GM23338 (cell line): ENCODE measurements around the gene IRAK2. TPM values are rescaled to one million over a fixed set of nuclear protein-coding genes. Genes with fewer than 3 reads are reported as not detected.

Experiments used
- ATAC-seq: fragments of 200-7000 bp; cut with Tn5 transposase; 3 replicates; pipeline ENCODE4 v1.9.1; 2020
- DNase-seq: peaks from one replicate; pipeline ENCODE4 v3.0.0-alpha.2; 2015; ENCODE audit warnings: low spot score
- H2AFZ ChIP-seq: fragments of 200-600 bp; sonication (generic); 2 replicates; pipeline ENCODE4 v1.8.0; 2016; ENCODE audit warnings: antibody characterized with exemption, mild to moderate bottlenecking, moderate library complexity
- H3F3A ChIP-seq: fragments of 200-600 bp; sonication (generic); replicated peaks from 2 replicates; pipeline ENCODE4 v1.8.0; 2017; ENCODE audit warnings: antibody characterized with exemption, mixed run types, low read depth
- H3K27ac ChIP-seq: fragments of 200-600 bp; sonication (generic); 2 replicates; pipeline ENCODE4 v1.6.1; 2016; ENCODE audit warnings: low read depth
- H3K27me3 ChIP-seq: fragments of 200-600 bp; sonication (generic); 2 replicates; pipeline ENCODE4 v1.8.0; 2016; ENCODE audit warnings: mild to moderate bottlenecking, mixed run types, moderate library complexity; ENCODE audit not compliant: insufficient read depth
- H3K36me3 ChIP-seq: fragments of 200-600 bp; sonication (generic); 2 replicates; pipeline ENCODE4 v1.8.0; 2016; ENCODE audit warnings: mild to moderate bottlenecking; ENCODE audit not compliant: insufficient read depth
- H3K4me1 ChIP-seq: fragments of 200-600 bp; sonication (generic); 2 replicates; pipeline ENCODE4 v1.8.0; 2016; ENCODE audit warnings: mild to moderate bottlenecking, moderate library complexity; ENCODE audit not compliant: insufficient read depth
- H3K4me2 ChIP-seq: fragments of 200-600 bp; sonication (generic); 2 replicates; pipeline ENCODE4 v1.7.1; 2017; ENCODE audit warnings: mixed run types
- H3K4me3 ChIP-seq: fragments of 200-600 bp; sonication (generic); 2 replicates; pipeline ENCODE4 v1.6.1; 2016; ENCODE audit warnings: mixed run types
- H3K79me2 ChIP-seq: fragments of 200-600 bp; sonication (generic); replicated peaks from 2 replicates; pipeline ENCODE4 v1.8.0; 2017; ENCODE audit warnings: mild to moderate bottlenecking; ENCODE audit not compliant: insufficient read depth
- H3K9me2 ChIP-seq: fragments of 200-600 bp; sonication (generic); 2 replicates; pipeline ENCODE4 v1.8.0; 2017; ENCODE audit not compliant: insufficient read depth
- H4K20me1 ChIP-seq: fragments of 200-600 bp; sonication (generic); replicated peaks from 2 replicates; pipeline ENCODE4 v1.8.0; 2017; ENCODE audit warnings: mild to moderate bottlenecking; ENCODE audit not compliant: insufficient read depth
- H3K27ac Mint-ChIP-seq: 2 replicates; pipeline ENCODE4 v1.8.0; 2020; ENCODE audit warnings: inconsistent platforms, mild to moderate bottlenecking, moderate library complexity, mixed read lengths
- H3K27me3 Mint-ChIP-seq: 3 replicates; pipeline ENCODE4 v1.8.0; 2022; ENCODE audit warnings: low read depth, mild to moderate bottlenecking, moderate library complexity, mixed read lengths, inconsistent platforms; ENCODE audit not compliant: insufficient read depth, poor library complexity
- H3K36me3 Mint-ChIP-seq: 3 replicates; pipeline ENCODE4 v1.8.0; 2021; ENCODE audit warnings: low read depth, mild to moderate bottlenecking, inconsistent platforms, moderate library complexity, mixed read lengths
- H3K4me1 Mint-ChIP-seq: 3 replicates; pipeline ENCODE4 v1.8.0; 2020; ENCODE audit warnings: mild to moderate bottlenecking, inconsistent platforms, mixed read lengths
- H3K4me3 Mint-ChIP-seq: 3 replicates; pipeline ENCODE4 v1.8.0; 2021; ENCODE audit warnings: moderate library complexity, mild to moderate bottlenecking, inconsistent platforms, mixed read lengths
- H3K9me3 Mint-ChIP-seq: 3 replicates; pipeline ENCODE4 v1.8.0; 2020; ENCODE audit warnings: moderate library complexity, mild to moderate bottlenecking, inconsistent platforms, mixed read lengths
- CREB1 ChIP-seq: fragments of 250-450 bp; sonication (Bioruptor Pico); IDR thresholded peaks from 2 replicates; pipeline ENCODE4 v1.5.0; 2020; ENCODE audit warnings: low read depth, mild to moderate bottlenecking, moderate library complexity
- ETS1 ChIP-seq: IDR thresholded peaks from 2 replicates; pipeline ENCODE4 v1.6.1; 2016; ENCODE audit warnings: antibody characterized with exemption
- EZH2 ChIP-seq: fragments of 200-600 bp; sonication (generic); IDR thresholded peaks from one replicate; pipeline ENCODE4 v1.8.0; 2017; ENCODE audit warnings: antibody characterized with exemption, mild to moderate bottlenecking, low read depth; ENCODE audit not compliant: unreplicated experiment
- EZH2phosphoT487 ChIP-seq: fragments of 200-600 bp; sonication (generic); IDR thresholded peaks from one replicate; pipeline ENCODE4 v1.8.1; 2018; ENCODE audit warnings: antibody characterized with exemption; ENCODE audit not compliant: unreplicated experiment
- JUNB ChIP-seq: IDR thresholded peaks from one replicate; pipeline ENCODE4 v1.6.1; 2016; ENCODE audit warnings: antibody characterized with exemption; ENCODE audit not compliant: unreplicated experiment
- POLR2AphosphoS5 ChIP-seq: IDR thresholded peaks from 2 replicates; pipeline ENCODE4 v1.6.1; 2016; ENCODE audit warnings: antibody characterized with exemption, low read depth
- REST ChIP-seq: IDR thresholded peaks from one replicate; pipeline ENCODE4 v1.6.1; 2018; ENCODE audit warnings: antibody characterized with exemption; ENCODE audit not compliant: unreplicated experiment
- STAT1 ChIP-seq: IDR thresholded peaks from one replicate; pipeline ENCODE4 v1.6.1; 2016; ENCODE audit warnings: antibody characterized with exemption; ENCODE audit not compliant: unreplicated experiment
- ZNF114 ChIP-seq: fragments of 250-450 bp; sonication (Bioruptor Pico); IDR thresholded peaks from 2 replicates; pipeline ENCODE4 v1.5.0; 2020; ENCODE audit warnings: mild to moderate bottlenecking, moderate library complexity
- polyA plus RNA-seq: library from polyadenylated mRNA; unstranded; fragments of >200 nt; fragmentation: Nextera tagmentation; extraction: Ambion mirVana; gene quantifications from 2 replicates; pipeline ENCODE4 v1.2.1, GENCODE V29; 2016
- total RNA-seq: library from RNA; depleted of rRNA; stranded (reverse); fragments of >200 nt; shearing (Covaris generic); gene quantifications from 2 replicates; pipeline ENCODE4 v1.2.3, GENCODE V29; 2014
- TF ChIP-seq, protein P1 (sequence below), 2 experiments: fragments of 200-600 bp in 1 of 2; sonication (generic) in 1 of 2; conservative IDR thresholded peaks; 2 replicates each; pipeline versions ENCODE4 v1.5.1 to v1.6.1; 2016 to 2017; ENCODE audit warnings: antibody characterized with exemption in 2 of 2, low read depth in 2 of 2, mild to moderate bottlenecking in 2 of 2, moderate library complexity in 1 of 2
- TF ChIP-seq, protein P2 (sequence below): fragments of 250-450 bp; sonication (Bioruptor Pico); IDR thresholded peaks from 2 replicates; pipeline ENCODE4 v1.5.0; 2020; ENCODE audit warnings: mild to moderate bottlenecking, moderate library complexity

The IRAK2 gene
- total and polyA plus RNA-seq, 2 experiments from 2014 or later: 0.37 to 1.4 TPM

GRCh38 chr3:10187944-10188343, 23.2 kb downstream of the IRAK2 start:
- Mint-ChIP-seq H3K4me3 (no peak overlapping the region), H3K27ac (no peak overlapping the region)

More at GRCh38 chr3:10187944-10188343, 23.2 kb downstream of the IRAK2 start:
- Histone ChIP-seq H3K27ac (no peak overlapping the region), H3F3A (no peaks in the 10 kb centered on the region), H3K4me3 (no peak overlapping the region), H3K9me2 (no peaks in the 10 kb centered on the region), H3K27me3 (no peaks in the 10 kb centered on the region), H3K4me1 (peaks cover 4% of the 10 kb centered on the region), H2AFZ (no peak overlapping the region), H3K36me3 (no peaks in the 10 kb centered on the region), H3K4me2 (no peak overlapping the region), H4K20me1 (no peaks in the 10 kb centered on the region), H3K79me2 (no peaks in the 10 kb centered on the region)
- no peak for TF ChIP-seq EZH2phosphoT487
- TF ChIP-seq, protein P1, sequence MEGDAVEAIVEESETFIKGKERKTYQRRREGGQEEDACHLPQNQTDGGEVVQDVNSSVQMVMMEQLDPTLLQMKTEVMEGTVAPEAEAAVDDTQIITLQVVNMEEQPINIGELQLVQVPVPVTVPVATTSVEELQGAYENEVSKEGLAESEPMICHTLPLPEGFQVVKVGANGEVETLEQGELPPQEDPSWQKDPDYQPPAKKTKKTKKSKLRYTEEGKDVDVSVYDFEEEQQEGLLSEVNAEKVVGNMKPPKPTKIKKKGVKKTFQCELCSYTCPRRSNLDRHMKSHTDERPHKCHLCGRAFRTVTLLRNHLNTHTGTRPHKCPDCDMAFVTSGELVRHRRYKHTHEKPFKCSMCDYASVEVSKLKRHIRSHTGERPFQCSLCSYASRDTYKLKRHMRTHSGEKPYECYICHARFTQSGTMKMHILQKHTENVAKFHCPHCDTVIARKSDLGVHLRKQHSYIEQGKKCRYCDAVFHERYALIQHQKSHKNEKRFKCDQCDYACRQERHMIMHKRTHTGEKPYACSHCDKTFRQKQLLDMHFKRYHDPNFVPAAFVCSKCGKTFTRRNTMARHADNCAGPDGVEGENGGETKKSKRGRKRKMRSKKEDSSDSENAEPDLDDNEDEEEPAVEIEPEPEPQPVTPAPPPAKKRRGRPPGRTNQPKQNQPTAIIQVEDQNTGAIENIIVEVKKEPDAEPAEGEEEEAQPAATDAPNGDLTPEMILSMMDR (conservative IDR thresholded peaks at IDR 0.05; ENCODE audit: low read depth in 2 of 2): no peak
- no peak for TF ChIP-seq POLR2AphosphoS5
- no peak for TF ChIP-seq REST
- TF ChIP-seq STAT1: no peak
- no peak for TF ChIP-seq ETS1
- TF ChIP-seq, protein P2, sequence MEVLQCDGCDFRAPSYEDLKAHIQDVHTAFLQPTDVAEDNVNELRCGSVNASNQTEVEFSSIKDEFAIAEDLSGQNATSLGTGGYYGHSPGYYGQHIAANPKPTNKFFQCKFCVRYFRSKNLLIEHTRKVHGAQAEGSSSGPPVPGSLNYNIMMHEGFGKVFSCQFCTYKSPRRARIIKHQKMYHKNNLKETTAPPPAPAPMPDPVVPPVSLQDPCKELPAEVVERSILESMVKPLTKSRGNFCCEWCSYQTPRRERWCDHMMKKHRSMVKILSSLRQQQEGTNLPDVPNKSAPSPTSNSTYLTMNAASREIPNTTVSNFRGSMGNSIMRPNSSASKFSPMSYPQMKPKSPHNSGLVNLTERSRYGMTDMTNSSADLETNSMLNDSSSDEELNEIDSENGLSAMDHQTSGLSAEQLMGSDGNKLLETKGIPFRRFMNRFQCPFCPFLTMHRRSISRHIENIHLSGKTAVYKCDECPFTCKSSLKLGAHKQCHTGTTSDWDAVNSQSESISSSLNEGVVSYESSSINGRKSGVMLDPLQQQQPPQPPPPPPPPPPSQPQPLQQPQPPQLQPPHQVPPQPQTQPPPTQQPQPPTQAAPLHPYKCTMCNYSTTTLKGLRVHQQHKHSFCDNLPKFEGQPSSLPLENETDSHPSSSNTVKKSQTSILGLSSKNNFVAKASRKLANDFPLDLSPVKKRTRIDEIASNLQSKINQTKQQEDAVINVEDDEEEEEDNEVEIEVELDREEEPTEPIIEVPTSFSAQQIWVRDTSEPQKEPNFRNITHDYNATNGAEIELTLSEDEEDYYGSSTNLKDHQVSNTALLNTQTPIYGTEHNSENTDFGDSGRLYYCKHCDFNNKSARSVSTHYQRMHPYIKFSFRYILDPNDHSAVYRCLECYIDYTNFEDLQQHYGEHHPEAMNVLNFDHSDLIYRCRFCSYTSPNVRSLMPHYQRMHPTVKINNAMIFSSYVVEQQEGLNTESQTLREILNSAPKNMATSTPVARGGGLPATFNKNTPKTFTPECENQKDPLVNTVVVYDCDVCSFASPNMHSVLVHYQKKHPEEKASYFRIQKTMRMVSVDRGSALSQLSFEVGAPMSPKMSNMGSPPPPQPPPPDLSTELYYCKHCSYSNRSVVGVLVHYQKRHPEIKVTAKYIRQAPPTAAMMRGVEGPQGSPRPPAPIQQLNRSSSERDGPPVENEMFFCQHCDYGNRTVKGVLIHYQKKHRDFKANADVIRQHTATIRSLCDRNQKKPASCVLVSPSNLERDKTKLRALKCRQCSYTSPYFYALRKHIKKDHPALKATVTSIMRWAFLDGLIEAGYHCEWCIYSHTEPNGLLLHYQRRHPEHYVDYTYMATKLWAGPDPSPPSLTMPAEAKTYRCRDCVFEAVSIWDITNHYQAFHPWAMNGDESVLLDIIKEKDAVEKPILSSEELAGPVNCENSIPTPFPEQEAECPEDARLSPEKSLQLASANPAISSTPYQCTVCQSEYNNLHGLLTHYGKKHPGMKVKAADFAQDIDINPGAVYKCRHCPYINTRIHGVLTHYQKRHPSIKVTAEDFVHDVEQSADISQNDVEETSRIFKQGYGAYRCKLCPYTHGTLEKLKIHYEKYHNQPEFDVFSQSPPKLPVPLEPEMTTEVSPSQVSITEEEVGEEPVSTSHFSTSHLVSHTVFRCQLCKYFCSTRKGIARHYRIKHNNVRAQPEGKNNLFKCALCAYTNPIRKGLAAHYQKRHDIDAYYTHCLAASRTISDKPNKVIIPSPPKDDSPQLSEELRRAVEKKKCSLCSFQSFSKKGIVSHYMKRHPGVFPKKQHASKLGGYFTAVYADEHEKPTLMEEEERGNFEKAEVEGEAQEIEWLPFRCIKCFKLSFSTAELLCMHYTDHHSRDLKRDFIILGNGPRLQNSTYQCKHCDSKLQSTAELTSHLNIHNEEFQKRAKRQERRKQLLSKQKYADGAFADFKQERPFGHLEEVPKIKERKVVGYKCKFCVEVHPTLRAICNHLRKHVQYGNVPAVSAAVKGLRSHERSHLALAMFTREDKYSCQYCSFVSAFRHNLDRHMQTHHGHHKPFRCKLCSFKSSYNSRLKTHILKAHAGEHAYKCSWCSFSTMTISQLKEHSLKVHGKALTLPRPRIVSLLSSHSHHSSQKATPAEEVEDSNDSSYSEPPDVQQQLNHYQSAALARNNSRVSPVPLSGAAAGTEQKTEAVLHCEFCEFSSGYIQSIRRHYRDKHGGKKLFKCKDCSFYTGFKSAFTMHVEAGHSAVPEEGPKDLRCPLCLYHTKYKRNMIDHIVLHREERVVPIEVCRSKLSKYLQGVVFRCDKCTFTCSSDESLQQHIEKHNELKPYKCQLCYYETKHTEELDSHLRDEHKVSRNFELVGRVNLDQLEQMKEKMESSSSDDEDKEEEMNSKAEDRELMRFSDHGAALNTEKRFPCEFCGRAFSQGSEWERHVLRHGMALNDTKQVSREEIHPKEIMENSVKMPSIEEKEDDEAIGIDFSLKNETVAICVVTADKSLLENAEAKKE (CRISPR knock-in tag): no peak
- TF ChIP-seq ZNF114 (CRISPR knock-in tag): no peak
- TF ChIP-seq EZH2: no peak
- no peak for TF ChIP-seq JUNB
- no peak for TF ChIP-seq CREB1
- ATAC-seq (no peak), DNase-seq (no peak)
- H3K9me3 Mint-ChIP-seq: no peaks in the 10 kb centered on the region
- peaks cover 23% of the 10 kb centered on the region for H3K4me1 Mint-ChIP-seq
- H3K27me3 Mint-ChIP-seq: peaks cover 2% of the 10 kb centered on the region
- no peaks in the 10 kb centered on the region for H3K36me3 Mint-ChIP-seq
